ENCODE data around the gene PRDM16.

- TF ChIP-seq CTCF (IDR thresholded peaks at IDR 0.05) (no peak), POLR2A (IDR thresholded peaks at IDR 0.05) (no peak)
These were observed 127.7 kb downstream of the PRDM16 start for GRCh38 chr1:3196577-3197245.
